DND-41 (cell line): ENCODE data around the gene AMOT.

Experiments used
- ATAC-seq: fragments of 200-7000 bp; cut with Tn5 transposase; 3 replicates; pipeline ENCODE4 v1.9.1; 2021; ENCODE audit warnings: low read depth; ENCODE audit not compliant: insufficient read depth
- DNase-seq: peaks from one replicate; pipeline ENCODE4 v3.0.0-alpha.2; 2020
- H2AFZ ChIP-seq: 2 replicates; pipeline ENCODE4 v1.6.0; 2012; ENCODE audit warnings: low read depth, low read length
- H3K27ac ChIP-seq: 2 replicates; pipeline ENCODE4 v1.5.1; 2012; ENCODE audit warnings: low read length, inconsistent platforms
- H3K27me3 ChIP-seq: fragments of 200-600 bp; sonication (generic); 2 replicates; pipeline ENCODE4 v1.6.0; 2012; ENCODE audit warnings: low read length, mild to moderate bottlenecking, inconsistent platforms; ENCODE audit not compliant: insufficient read depth, poor library complexity
- H3K36me3 ChIP-seq: 2 replicates; pipeline ENCODE4 v1.5.1; 2012; ENCODE audit warnings: low read length, inconsistent platforms; ENCODE audit not compliant: insufficient read depth
- H3K4me1 ChIP-seq: 2 replicates; pipeline ENCODE4 v1.5.1; 2012; ENCODE audit warnings: mild to moderate bottlenecking, low read length; ENCODE audit not compliant: insufficient read depth
- H3K4me2 ChIP-seq: 2 replicates; pipeline ENCODE4 v1.6.0; 2012; ENCODE audit warnings: mild to moderate bottlenecking, moderate library complexity, low read length, inconsistent platforms; ENCODE audit not compliant: insufficient read depth
- H3K4me3 ChIP-seq, 2 experiments: fragments of 200-600 bp in 1 of 2; shearing (Covaris generic) in 1 of 2; 2 replicates each; pipeline ENCODE4 v1.5.1; 2012 to 2016; ENCODE audit warnings: inconsistent platforms in 2 of 2, low read length in 2 of 2, mild to moderate bottlenecking in 2 of 2, low read depth in 1 of 2, moderate library complexity in 1 of 2
- H3K79me2 ChIP-seq: 2 replicates; pipeline ENCODE4 v1.6.0; 2012; ENCODE audit warnings: low read length, inconsistent platforms; ENCODE audit not compliant: insufficient read depth
- H3K9ac ChIP-seq: 2 replicates; pipeline ENCODE4 v1.6.0; 2012; ENCODE audit warnings: low read depth, mild to moderate bottlenecking, inconsistent platforms, low read length, moderate library complexity
- H3K9me3 ChIP-seq: 2 replicates; pipeline ENCODE4 v1.5.1; 2012; ENCODE audit warnings: low read length, moderate library complexity, mild to moderate bottlenecking, inconsistent platforms; ENCODE audit not compliant: insufficient read depth, severe bottlenecking
- H4K20me1 ChIP-seq: 2 replicates; pipeline ENCODE4 v1.6.0; 2012; ENCODE audit warnings: low read length; ENCODE audit not compliant: insufficient read depth
- CTCF ChIP-seq: IDR thresholded peaks from 2 replicates; pipeline ENCODE4 v1.5.1; 2012; ENCODE audit warnings: borderline replicate concordance, low read length, moderate library complexity, mild to moderate bottlenecking; ENCODE audit not compliant: poor library complexity, severe bottlenecking; ENCODE audit errors: extremely low read depth
- EZH2 ChIP-seq: IDR thresholded peaks from 3 replicates; pipeline ENCODE4 v1.6.1; 2012; ENCODE audit warnings: borderline replicate concordance, low read depth, mild to moderate bottlenecking, moderate library complexity, low read length, inconsistent platforms; ENCODE audit not compliant: severe bottlenecking

Gene AMOT

DNA sequence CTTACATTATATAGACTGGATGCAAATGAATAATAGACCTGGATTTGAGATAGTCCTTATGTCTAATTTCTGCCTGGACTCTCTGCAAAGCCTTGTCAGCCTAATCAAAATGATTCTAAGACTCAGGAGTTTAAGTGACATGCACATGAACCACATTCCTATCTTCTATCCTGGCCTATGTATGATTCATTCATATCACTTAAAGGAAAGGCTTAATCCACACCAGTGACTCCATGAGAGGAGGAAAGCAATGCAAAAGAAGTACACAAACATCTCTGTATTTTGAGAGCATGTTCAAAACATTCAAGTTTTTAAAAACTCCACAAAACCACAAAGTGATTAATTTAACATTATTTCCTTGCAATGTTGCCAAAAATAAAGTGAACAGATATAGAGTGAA lies 14.6 kb downstream of the AMOT start:
- H3K4me2 ChIP-seq: no peak overlapping the region
- H3K79me2 ChIP-seq: no peaks in the 10 kb centered on the region
- ATAC-seq (no peak), DNase-seq (no peak)
- no peak overlapping the region for H3K9ac ChIP-seq
- no peaks in the 10 kb centered on the region for H3K9me3 ChIP-seq
- H3K36me3 ChIP-seq: no peaks in the 10 kb centered on the region
- H3K4me3 ChIP-seq: no peak overlapping the region
- H3K4me1 ChIP-seq: 0 out of 2 replicates have a peak, but pooled peaks cover 2% of the 10 kb centered on the region
- no peaks in the 10 kb centered on the region for H4K20me1 ChIP-seq
- no peak overlapping the region for H2AFZ ChIP-seq
- no peak overlapping the region for H3K27ac ChIP-seq
- no peak for TF ChIP-seq CTCF
- no peak for TF ChIP-seq EZH2
- H3K27me3 ChIP-seq: no peaks in the 10 kb centered on the region

DNA sequence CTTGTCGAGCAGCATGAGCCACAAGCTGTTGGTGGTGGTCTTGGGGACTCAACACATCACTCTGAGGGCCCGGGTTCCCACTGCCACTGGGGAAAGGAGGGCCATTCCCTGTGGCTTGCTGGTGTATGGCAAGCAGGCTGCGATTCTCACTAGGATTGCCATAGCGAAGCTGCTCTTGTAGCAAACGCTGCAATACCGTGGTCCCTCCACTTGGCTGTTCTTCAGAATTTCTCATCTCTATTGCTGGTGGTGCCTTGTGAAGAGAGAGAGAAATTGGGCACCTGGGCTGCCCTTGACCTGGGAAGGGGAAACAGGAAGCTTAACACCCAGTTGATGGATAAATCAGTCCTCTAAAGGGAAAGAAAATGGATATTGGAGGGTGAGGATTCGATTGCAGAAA lies 17.7 kb downstream of the AMOT start:
- H3K4me2 ChIP-seq: no peak overlapping the region
- H3K36me3 ChIP-seq: no peaks in the 10 kb centered on the region
- 0 out of 2 replicates have a peak, but pooled peaks cover 6% of the 10 kb centered on the region for H3K4me1 ChIP-seq
- H3K9me3 ChIP-seq: no peaks in the 10 kb centered on the region
- no peak overlapping the region for H3K9ac ChIP-seq
- H3K79me2 ChIP-seq: no peaks in the 10 kb centered on the region
- no peaks in the 10 kb centered on the region for H4K20me1 ChIP-seq
- TF ChIP-seq CTCF (no peak), EZH2 (no peak)
- H2AFZ ChIP-seq: no peak overlapping the region
- H3K27me3 ChIP-seq: no peaks in the 10 kb centered on the region
- DNase-seq (no peak), ATAC-seq (no peak)
- H3K27ac ChIP-seq: no peak overlapping the region
- H3K4me3 ChIP-seq: no peak overlapping the region

- H3K27ac ChIP-seq: no peak overlapping the region
- 0 out of 2 replicates have a peak, but pooled peaks cover 6% of the 10 kb centered on the region for H3K4me1 ChIP-seq
- no peak overlapping the region for H3K9ac ChIP-seq
- no peaks in the 10 kb centered on the region for H3K79me2 ChIP-seq
- no peaks in the 10 kb centered on the region for H3K36me3 ChIP-seq
- no peaks in the 10 kb centered on the region for H3K9me3 ChIP-seq
- no peak overlapping the region for H3K4me3 ChIP-seq
- H3K4me2 ChIP-seq: no peak overlapping the region
- H2AFZ ChIP-seq: no peak overlapping the region
- TF ChIP-seq CTCF (no peak), EZH2 (no peak)
- DNase-seq (no peak), ATAC-seq (peak; percentile 35; the same call in 1 of the 3 replicates)
- no peaks in the 10 kb centered on the region for H4K20me1 ChIP-seq
- H3K27me3 ChIP-seq: no peaks in the 10 kb centered on the region
Measured at GRCh38 chrX:112820364-112821268, 20.0 kb downstream of the AMOT start.
